OCI-LY7 (cell line): ENCODE data around the gene AR. TPM values are rescaled to one million over a fixed set of nuclear protein-coding genes. Genes with fewer than 3 reads are reported as not detected.

Experiments
- BruUV-seq: library from RNA; stranded (reverse); fragments of 400-500 nt; replicated peaks from 2 replicates; lab custom pipeline; 2021; lab: Mats Ljungman, UMichigan
- CTCF ChIA-PET: fragments of 300-600 bp; sonication (Branson Sonifier 250); formaldehyde crosslinking; loops from one replicate; lab custom pipeline; 2022; ENCODE audit warnings: antibody characterized with exemption; ENCODE audit not compliant: unreplicated experiment; lab: Charles Lee
- POLR2A ChIA-PET: fragments of 300-600 bp; sonication (Branson Sonifier 250); formaldehyde crosslinking; loops from one replicate; lab custom pipeline; 2022; ENCODE audit warnings: antibody characterized with exemption; lab: Charles Lee
- DNase-seq: peaks from one replicate; pipeline ENCODE4 v3.0.0-alpha.2; 2015; ENCODE audit warnings: low spot score
- H2AFZ ChIP-seq: fragments of 200-600 bp; sonication (generic), shearing (Covaris generic); 2 replicates; pipeline ENCODE4 v1.6.1; 2014; ENCODE audit warnings: mild to moderate bottlenecking, antibody characterized with exemption, low read length, moderate library complexity
- H3K27ac ChIP-seq: fragments of 200-600 bp; sonication (generic); 2 replicates; pipeline ENCODE4 v1.5.1; 2014; ENCODE audit warnings: mixed run types, low read depth, mild to moderate bottlenecking, moderate library complexity, low read length, inconsistent platforms; ENCODE audit not compliant: poor library complexity, severe bottlenecking
- H3K36me3 ChIP-seq: fragments of 200-600 bp; sonication (generic); 2 replicates; pipeline ENCODE4 v1.6.1; 2014; ENCODE audit warnings: mild to moderate bottlenecking, antibody characterized with exemption, low read length, moderate library complexity, mixed read lengths; ENCODE audit not compliant: insufficient read depth
- H3K4me1 ChIP-seq: fragments of 200-600 bp; sonication (generic); 2 replicates; pipeline ENCODE4 v1.5.1; 2014; ENCODE audit warnings: mild to moderate bottlenecking, low read length; ENCODE audit not compliant: insufficient read depth, poor library complexity, severe bottlenecking
- H3K4me2 ChIP-seq: fragments of 200-600 bp; sonication (generic); 2 replicates; pipeline ENCODE4 v1.6.1; 2014; ENCODE audit warnings: mild to moderate bottlenecking, low read length
- H3K4me3 ChIP-seq: fragments of 200-600 bp; sonication (generic); 2 replicates; pipeline ENCODE4 v1.5.1; 2014; ENCODE audit warnings: mild to moderate bottlenecking, low read depth, low read length; ENCODE audit not compliant: poor library complexity, severe bottlenecking
- H3K79me2 ChIP-seq: fragments of 200-600 bp; sonication (generic); 2 replicates; pipeline ENCODE4 v1.6.1; 2016; ENCODE audit warnings: low read depth, mild to moderate bottlenecking, low read length, moderate library complexity, mixed read lengths; ENCODE audit not compliant: insufficient read depth
- H3K9me2 ChIP-seq: fragments of 200-600 bp; sonication (generic); 2 replicates; pipeline ENCODE4 v1.6.1; 2016; ENCODE audit warnings: mild to moderate bottlenecking, low read length, mixed read lengths; ENCODE audit not compliant: insufficient read depth
- H3K9me3 ChIP-seq: fragments of 200-600 bp; sonication (generic); 2 replicates; pipeline ENCODE4 v1.6.1; 2014; ENCODE audit warnings: mild to moderate bottlenecking, mixed run types, low read length, mixed read lengths
- H4K20me1 ChIP-seq: fragments of 200-600 bp; sonication (generic); 2 replicates; pipeline ENCODE4 v1.6.1; 2014; ENCODE audit warnings: mild to moderate bottlenecking, antibody characterized with exemption, low read length, moderate library complexity, mixed read lengths; ENCODE audit not compliant: insufficient read depth
- CTCF ChIP-seq: fragments of 200-600 bp; sonication (generic); conservative IDR thresholded peaks from 2 replicates; pipeline ENCODE4 v1.5.1; 2014; ENCODE audit warnings: mild to moderate bottlenecking, antibody characterized with exemption, low read length, moderate library complexity, mixed read lengths
- EZH2phosphoT487 ChIP-seq: fragments of 200-600 bp; sonication (generic); IDR thresholded peaks from 2 replicates; pipeline ENCODE4 v1.6.1; 2018; ENCODE audit warnings: low read depth, borderline replicate concordance, mild to moderate bottlenecking, mixed run types, antibody characterized with exemption, low read length, moderate library complexity, mixed read lengths
- intact Hi-C: fragments of 100-400 bp; cut with micrococcal nuclease; formaldehyde crosslinking; loops from one replicate; pipeline ENCODE4 v1.10.0; 2022; ENCODE audit not compliant: unreplicated experiment
- total RNA-seq, 2 experiments: library from RNA; depleted of rRNA in 1 of 2; stranded (reverse); fragments of >200 nt in 1 of 2; shearing (Covaris generic) in 1 of 2; gene quantifications; 2 replicates each; pipeline ENCODE4 v1.2.3, GENCODE V29; 2014 to 2022

Gene AR
- total RNA-seq, 2 experiments from 2014 or later, result not detected

DNA sequence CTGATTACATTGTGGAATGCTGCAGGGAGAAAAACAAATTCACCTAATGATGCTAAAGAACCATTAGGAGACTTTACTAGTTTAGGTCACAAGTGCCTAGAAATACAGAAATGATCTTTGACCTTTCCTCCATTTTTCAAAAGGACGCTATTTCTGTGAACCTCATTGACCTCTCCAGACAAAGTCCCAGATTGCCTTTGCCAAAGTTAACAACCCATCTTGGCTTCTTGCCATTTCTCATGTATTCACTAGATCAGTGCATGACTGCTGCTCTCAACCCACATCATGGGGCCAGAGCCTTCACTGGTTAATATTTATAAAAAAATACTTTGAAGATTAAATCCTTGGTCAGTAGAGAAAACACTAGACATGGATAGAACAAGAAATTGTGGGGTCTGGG, 19.9 kb upstream of the AR start:
- H3K9me2 ChIP-seq, result no peaks in the 10 kb centered on the region
- no peak overlapping the region for H2AFZ ChIP-seq
- no peaks in the 10 kb centered on the region for H3K36me3 ChIP-seq
- no peaks in the 10 kb centered on the region for H3K4me1 ChIP-seq
- H3K9me3 ChIP-seq, result no peaks in the 10 kb centered on the region
- ChIA-PET CTCF (no interaction called here), POLR2A (no interaction called here)
- H3K79me2 ChIP-seq, result no peaks in the 10 kb centered on the region
- BruUV-seq, result no TSS peak
- no peak overlapping the region for H3K27ac ChIP-seq
- no peak for DNase-seq
- H4K20me1 ChIP-seq, result no peaks in the 10 kb centered on the region
- no peak for TF ChIP-seq CTCF
- intact Hi-C loops, result no loop called here
- H3K4me2 ChIP-seq, result no peak overlapping the region
- no peak overlapping the region for H3K4me3 ChIP-seq

GRCh38 chrX:67524428-67524827, 19.4 kb upstream of the AR start:
- BruUV-seq, result no TSS peak

More at GRCh38 chrX:67524428-67524827, 19.4 kb upstream of the AR start:
- no peaks in the 10 kb centered on the region for H3K9me2 ChIP-seq
- no peak for DNase-seq
- no peaks in the 10 kb centered on the region for H4K20me1 ChIP-seq
- no peaks in the 10 kb centered on the region for H3K79me2 ChIP-seq
- no peak overlapping the region for H2AFZ ChIP-seq
- ChIA-PET CTCF (no interaction called here), POLR2A (no interaction called here)
- no peak overlapping the region for H3K4me3 ChIP-seq
- intact Hi-C loops, result no loop called here
- no peak overlapping the region for H3K4me2 ChIP-seq
- H3K27ac ChIP-seq, result no peak overlapping the region
- TF ChIP-seq CTCF, result no peak
- TF ChIP-seq EZH2phosphoT487, result no peak
- H3K36me3 ChIP-seq, result no peaks in the 10 kb centered on the region
- no peaks in the 10 kb centered on the region for H3K4me1 ChIP-seq
- H3K9me3 ChIP-seq, result no peaks in the 10 kb centered on the region
